IPS DF 4.7 (cell line): ENCODE measurements around the gene ZBTB7C.

Source experiments
- DNase-seq: peaks from one replicate; pipeline ENCODE4 v3.0.0-alpha.2; 2013; ENCODE audit warnings: low spot score; ENCODE audit errors: extremely low read depth

ZBTB7C gene

DNA sequence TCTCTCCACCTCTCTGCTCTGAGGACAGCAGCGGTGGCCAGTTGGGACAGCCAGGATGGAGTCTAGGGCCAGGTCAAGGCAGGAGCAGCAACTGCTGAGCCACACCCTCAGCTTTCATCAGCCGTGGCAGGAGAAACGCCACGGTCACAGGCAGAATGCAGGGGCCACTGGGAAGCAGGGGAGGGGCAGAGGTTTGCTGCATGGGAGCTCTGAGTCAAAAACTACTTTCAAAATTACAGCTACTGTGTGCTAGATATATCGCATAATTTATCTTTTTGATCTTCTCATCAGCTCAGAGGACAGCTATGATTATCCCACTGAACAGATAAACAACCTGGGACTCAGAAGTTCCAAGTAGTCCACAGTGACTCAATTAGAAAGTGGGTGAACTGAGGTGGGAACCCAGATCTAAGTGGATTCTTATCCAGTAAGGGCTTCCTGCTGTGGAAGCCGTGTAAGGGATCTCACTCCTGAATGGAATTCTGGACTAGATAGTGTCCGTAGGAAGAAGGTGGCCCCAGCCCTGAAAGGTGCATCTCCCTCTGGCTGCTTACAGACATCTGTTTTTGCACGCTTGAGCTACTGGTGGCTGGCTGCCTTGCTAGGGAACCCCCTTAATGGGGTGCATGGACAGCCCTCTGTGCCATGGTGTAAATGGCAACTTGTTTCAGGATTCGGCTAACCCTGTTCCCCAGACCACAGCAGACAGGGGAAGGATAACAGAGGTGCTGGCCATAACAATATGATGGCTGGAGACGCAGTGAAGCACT is 284.1 kb downstream of the ZBTB7C start:
- no peak for DNase-seq

DNA sequence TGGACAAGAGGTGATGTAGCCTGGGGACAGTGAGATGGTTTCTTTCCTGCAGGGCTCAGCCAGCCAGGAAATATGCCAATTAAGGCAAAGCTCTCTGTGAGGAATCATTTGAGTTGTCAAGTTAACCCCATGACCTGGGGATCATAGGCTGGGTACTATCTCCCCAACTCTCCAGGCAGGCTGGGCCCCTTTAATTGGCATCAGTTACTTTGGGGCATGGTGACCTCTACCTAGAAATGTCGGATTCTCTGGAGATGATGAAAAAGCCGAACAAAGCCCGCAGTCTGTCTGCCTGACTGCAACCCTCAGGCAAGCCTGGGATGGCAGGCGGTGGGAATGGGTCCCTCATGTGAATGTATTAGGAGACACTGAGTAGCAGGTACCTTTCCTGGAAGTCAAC is 285.2 kb downstream of the ZBTB7C start:
- no peak for DNase-seq

DNA sequence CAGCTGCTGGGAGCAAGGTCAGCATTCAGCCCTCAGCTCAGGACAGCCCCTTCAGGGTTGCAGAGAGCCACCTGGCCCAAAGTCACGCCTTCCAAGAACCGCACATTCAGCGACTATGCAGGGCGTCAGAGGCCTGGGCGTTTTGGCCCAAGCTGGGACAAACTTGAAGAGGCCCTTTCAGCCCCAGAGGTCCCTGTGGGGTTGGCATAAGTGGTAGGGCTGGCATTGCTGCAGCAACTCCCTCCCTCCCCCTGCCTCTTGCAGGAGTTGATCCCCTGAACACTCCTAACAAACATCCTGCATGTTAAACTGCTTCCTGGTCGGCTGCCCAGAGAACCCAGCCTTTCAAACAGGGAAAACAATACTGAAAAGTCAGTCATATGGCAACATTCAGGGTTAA is 285.9 kb downstream of the ZBTB7C start:
- no peak for DNase-seq

DNA sequence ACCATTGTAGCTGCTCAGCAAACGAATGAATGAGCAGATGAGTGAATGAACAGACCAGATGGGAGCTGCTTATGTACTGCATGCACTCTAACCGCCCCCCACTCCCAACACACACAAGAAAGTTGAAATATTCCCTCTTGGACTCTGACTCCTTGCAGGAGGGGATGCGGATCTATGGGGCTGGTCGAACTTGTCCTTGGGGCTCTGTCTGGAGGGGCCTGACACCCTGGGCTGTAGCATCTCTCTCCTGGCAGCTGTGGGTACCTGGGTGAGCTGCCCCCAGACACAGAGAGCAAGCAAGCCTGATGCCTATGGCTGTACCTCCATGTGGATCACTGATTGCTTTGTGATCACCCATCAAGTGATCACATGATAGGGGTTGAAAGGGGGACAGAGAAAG is 286.4 kb downstream of the ZBTB7C start:
- no peak for DNase-seq

DNA sequence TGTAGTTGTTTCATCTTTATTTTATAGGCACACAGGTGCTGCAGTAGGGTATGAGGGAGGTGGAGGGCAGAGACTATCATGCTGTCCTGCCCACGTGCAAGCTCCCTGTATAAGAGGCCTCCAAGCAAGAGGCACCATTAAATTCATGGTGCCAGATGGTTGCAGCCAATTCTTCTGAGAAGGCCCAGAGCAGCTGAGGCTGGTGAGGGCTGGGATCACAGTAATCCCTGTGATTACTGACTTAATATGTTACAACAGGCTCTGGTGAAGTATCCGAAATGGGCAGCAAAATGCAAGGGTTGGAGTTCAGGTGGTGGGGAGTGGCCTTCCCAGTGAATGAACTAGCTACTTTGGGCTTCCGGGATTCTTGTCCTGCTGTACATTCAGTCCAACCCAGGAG is 286.8 kb downstream of the ZBTB7C start:
- DNase-seq = no peak

DNA sequence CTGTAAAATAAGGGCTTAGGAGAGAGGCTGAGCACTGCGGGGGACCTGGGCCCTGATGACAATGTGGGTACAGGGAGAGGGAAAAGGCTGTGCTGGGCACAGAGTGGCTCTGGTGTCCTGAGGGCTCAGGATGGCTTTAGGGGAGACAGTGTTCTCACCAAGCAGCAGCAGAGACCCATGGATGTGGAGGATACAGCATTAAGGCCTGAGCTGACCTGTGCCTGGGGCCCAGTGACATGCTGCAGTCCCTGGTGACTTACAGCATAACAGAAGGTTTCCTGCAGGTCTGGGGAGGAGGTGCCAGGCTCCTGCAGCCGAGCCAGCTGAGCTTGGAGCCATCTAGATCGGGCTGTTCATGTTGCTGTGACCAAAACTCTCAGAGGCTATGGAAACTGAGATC is 287.4 kb downstream of the ZBTB7C start:
- no peak for DNase-seq

DNA sequence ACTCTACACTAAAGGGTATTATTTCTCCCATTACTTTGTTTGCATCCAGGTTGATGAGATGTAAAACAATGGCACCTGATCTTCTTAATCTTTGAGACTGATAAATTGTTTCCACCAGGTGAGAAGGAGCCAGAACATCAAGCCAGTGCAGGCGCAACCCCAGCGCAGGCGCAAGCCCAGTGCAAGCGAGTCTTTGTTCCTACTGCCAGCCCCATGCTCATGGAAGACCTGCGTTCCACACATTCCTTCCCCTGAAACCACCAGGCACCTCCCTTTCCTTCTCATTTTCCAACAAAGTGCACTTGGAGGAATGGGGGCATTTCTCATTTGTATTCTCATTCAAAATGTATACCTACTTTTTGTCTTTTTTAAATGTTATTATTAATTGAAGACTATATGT is 290.0 kb downstream of the ZBTB7C start:
- no peak for DNase-seq

DNA sequence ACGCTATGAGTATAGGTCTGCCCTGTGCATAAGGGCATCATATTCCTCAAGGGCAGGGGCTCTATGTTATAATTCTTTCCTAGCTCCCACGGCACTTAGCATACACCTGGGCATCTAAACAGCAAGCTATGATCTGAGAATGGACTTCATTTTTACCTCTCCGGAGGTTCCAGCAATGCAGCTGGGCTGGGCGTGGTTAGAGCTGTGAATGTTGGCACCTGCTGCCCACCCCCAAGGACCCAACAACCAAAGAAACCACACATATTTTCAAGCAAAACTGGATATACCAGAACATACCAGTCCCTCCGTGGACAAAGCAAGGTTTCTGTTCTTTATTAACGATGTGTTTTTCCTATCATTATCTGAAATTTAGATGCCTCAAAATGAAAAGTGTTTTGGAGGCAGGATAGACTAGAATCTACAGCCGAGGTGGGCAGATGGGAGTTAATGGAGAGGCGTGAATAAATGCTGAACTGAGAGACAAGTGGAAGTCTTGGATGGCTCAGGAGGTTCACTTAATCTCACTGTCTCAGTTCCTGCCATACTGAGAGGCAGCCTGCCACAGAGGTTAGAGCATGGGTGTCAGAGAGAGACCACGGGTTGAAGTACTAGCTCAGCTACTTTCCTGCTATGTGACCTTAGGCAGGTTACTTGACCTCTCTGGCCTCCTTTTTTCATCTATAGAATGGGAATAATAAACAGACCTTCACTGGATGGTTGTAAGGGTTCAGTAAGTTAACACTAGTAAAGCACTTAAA is 292.1 kb downstream of the ZBTB7C start:
- no peak for DNase-seq

DNA sequence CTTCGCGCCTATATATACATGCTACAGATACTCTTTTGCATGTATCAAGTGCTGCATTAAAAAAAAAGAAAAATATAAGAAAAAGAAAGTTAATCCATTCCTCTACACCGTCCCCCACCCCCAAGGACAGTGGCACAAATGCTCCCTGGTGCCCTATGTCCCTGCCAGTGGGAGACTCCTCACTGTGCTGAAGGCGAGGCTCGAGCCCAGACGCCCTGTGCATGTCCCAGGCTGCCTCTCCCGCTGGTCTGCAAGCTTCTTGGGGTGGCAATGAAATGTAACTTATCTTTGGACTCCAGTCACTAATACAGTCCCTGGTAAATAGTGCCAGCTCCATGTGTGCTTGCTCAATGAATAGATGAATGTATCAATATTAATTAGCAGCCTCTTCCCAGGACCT is 293.2 kb downstream of the ZBTB7C start:
- no peak for DNase-seq

DNA sequence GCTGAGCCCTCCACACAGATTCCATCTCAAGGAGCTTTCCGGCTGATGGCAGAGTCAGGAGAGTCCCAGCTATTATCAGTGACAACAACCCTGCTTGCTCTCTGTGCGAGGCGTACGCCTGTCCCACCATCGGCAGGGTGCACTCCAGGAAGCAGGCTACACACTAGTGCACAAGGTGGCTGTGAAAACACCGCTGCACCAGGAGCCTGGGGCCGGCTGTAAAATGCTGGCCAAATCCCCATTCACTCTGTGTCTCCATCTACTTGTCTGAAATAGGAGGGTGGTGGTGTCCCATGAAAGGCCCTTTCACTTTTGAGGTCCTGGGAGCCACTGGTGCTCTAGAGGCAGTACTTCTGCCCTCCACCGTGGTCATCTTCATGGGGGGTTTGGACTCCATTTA is 295.5 kb downstream of the ZBTB7C start:
- DNase-seq = no peak

DNA sequence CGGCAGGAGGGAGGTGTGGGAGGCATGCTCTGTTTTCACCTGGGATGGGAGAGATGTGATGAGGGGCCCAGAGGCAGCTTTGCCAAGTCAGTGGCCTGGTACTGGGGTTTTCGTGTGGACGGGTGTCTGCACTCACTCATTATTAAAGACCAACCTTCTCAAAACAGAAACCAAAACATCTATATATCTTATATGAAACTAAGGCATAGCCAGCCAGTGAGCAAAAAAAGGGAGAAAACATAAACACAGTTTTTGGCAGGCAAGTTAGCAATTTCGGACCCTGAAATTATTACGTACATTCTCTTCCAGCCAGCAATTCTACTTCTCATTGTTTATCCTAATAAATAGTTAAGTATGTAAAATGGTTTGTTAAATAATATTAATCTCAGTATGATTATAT is 297.6 kb downstream of the ZBTB7C start:
- no peak for DNase-seq

DNA sequence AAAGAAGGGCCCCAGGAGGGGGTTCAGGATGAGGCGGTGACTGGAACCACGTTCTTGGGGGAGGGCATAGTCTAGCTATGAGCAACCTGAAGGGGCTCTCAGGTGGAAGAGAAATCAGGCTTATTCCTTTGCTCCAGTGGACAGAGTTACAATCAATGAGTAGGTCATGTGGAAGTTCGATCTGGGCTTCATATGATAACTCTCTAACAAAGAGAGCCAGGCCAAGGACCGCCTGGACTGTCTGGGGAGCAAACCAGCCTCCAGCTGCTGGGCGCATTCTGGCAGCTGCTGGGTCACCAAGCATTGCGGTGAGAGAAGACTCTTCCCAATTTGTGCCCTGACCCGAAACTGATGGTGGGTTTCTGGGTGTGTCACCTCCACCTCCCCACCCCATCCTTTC is 298.4 kb downstream of the ZBTB7C start:
- DNase-seq = no peak

DNA sequence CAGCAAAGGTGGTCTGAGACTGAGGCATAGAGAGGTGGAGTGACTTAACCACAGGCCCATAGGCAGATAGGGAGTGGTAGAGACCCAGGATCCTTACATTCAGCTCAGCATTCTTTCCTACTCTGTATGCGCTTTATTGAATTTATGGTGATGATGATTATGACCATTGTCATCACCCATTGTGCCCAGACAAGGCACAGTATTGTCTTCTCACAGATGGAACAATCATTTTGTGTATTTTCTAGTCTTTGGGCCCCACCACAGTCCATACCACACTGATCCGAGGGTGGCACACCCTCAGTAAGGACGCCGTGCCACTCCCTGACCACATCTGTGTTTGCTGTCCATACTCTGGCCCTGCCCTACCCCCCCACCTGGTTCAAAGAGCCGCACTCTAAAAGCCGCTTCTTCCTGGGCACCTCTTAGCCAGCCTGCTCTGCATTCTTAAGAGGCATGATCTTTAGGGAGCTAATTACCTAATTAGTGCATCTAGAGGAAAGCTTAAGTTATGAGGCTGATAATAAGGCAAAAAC is 299.2 kb downstream of the ZBTB7C start:
- DNase-seq = no peak

DNA sequence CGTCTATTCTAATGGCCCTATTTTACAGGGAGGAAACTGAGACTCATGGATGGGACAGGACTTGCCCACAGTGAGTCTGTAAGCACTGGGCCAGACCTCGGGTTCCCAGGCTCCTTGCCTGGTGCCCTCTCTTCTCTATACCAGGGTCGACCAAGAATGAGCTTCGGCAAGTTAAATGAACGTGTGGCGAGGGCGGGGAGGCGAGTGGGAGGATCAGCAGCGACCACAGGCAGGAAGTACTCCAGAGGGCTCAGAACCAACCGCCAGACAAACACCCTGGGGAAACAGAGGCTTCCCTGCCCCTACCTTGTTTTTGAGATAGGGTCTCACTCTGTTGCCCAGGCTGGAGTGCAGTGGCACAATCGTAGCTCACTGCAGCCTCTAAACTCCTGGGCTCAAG is 301.0 kb downstream of the ZBTB7C start:
- no peak for DNase-seq

DNA sequence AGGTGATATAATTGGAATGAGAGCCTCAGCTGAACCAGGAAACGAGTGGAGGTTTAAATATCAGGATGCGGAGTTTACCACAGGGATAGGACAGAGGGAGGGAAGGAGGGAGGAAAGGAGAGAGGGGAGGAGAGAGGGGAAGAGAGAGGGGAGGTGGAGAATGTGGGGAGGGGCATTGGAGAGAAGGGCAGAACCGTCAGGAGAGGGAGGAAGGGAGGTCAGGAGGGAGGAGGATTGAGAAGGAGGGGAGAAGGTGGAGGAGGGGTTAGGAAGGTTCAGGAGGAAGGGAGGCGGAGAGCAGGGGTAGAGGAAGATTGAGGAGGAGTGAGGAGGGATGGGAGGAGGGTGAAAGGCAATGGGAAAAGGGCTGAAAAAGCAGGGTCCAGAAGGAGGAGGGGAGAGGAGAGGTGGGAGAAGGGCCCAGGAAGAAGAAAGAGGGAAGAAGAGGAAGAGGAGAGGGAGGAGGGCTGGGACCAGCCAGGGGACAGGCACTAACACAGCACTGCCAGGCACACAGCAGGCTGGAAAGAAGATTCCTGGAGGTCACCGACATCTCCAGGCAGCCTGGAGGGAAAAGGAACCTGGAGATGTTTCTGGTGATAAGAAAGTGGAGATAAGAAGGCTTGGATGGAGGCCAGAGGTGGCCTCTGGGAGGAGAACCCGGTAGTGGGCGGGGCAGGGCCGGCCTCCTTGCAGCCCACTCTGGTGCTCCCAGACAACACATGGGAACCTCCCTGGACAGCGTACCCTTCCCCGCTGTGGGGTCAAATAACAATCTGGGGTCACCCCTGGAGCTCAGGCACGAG is 302.0 kb downstream of the ZBTB7C start:
- DNase-seq = no peak

DNA sequence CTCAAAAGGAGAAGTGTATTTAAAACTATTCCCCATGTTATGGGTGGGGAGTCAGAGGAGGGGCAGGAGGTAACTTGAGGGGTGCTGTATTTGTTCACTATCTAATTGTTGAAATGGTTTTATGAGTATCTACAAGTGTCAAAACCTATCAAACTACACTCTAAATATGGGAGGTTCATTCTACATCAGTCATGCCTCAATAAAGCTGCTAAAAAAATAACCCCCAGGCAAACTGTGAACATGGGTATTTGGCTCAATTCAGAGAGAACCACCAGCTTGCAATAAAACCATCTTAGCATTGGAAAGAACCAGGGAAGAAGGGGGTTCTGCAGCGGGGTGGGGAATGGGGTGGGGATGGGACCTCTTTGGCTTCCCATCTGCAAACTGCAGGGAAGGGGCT is 302.7 kb downstream of the ZBTB7C start:
- DNase-seq = no peak

DNA sequence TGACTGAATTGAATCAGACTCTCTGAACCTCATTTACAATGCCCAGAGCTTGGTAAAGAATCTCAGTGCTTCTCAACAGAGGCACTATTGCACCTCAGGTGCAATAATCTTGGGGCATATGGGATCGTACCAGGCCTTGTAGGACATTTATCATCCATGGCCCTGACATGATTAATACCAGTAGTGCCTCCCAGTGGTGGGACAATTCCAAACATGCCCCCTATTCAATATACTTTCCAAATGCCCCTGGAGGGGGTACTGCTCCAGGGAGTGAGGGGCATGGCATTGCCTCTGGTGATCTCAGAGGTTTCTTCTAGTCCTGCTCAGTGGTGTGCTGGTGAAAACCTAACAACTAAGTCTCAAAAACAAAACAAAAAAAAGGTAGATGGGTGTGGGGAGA is 303.9 kb downstream of the ZBTB7C start:
- DNase-seq = no peak

DNA sequence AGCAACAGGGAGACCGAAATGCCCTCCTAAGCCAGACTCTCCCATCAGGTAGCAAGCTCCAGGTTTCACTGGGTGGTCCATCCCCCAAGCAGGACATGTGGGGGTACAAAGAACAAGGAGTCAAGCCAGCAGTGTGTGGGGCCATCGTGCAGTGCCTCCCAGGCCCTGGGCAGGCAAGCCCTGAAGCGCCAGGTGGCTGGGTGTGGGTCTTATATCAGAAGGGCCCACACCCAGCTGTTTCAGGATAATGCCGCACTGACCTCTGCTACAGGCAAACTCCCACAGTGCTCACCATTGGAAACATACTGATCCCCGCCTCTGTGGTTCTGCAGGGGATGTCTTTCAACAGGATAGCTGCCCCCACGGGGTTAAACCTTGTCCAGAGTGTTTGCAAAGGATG is 304.5 kb downstream of the ZBTB7C start:
- no peak for DNase-seq

DNA sequence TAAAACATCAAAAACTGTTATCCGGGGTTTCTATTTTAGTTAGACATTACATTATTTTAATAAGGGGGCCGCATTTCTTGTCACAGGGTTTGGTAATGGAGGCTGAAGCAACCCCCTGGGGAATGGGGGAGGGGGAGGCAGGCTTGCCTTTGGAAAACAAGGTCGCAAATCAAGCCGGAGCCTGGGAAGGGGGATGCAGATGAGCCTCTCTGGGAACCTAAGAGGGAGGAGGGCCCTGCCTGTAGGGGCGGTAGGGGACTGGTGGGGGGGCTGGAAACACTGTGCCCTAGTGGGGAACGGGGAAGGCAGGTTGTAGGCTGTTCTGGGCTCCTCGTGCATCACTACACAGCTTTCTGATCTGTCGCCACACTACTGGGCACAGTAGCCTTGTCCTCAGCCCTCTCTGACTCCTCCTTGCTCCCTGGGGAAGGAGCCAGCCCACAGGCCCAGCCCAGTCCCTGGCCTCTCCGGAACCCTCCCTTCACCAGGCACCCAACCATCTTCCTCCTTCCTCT is 308.5 kb downstream of the ZBTB7C start:
- DNase-seq = no peak

DNA sequence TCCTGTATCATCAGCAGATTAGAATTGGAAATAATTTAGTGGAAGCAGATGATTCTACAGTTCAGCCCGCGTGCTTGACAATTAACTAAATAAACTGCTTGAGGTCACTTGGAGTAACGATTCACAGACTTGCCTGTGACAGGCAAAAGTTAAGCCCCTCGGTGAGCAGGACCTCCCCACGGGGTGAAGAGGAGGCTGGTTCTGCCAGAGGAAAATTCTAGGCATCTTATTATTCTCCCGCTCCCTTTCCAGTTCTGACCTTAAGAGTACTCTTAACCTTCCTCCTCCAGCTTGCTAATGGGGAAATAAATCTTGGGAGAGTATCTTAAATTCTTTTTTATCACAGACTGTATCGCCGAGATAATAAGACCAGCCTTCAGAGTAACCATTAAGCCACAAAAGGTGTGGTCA is 309.0 kb downstream of the ZBTB7C start:
- no peak for DNase-seq

DNA sequence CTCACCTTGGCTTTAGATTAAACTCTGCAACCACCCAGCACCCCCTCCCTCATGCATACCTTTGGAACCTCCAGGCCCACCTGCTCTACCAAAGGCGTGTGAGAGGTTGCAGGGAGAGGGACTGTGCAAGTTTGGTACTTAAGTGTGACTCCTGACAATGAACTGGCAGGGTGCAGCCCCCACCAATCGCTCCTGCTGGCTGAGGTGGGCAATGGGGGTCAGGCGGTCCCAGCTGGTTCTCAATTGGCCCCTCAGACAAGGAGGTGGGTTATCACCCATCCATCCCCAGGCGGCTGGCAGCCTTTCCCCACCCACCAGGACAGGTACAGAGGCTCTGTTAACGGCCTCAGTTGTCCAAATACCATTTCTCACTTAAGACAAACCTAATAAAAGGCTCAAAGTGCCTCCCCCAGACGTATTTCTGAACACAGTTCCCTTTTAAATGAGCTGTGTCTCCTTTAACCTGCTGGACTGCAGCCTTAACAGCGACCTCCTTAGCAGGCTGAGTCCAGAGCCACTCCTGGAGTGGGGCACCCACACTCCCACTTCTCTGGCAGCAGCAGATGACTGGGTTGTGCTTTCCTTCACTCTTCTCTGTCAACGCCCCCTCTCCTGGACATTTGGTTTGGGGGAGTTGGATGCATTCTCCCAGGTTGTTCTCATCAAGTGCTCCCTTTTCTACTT is 309.6 kb downstream of the ZBTB7C start:
- DNase-seq = no peak
